AG04449 (cell line): ENCODE results near the gene CASP4.

Experiments
- CTCF ChIA-PET: fragments of 350-600 bp; formaldehyde crosslinking; extraction: SDS; loops from one replicate; lab custom pipeline; 2021; ENCODE audit warnings: antibody characterized with exemption; lab: Yijun Ruan, JAX
- POLR2A ChIA-PET: fragments of 400-600, 350-600 bp; formaldehyde crosslinking; extraction: SDS; loops from one replicate; lab custom pipeline; 2020; ENCODE audit warnings: antibody characterized with exemption, inconsistent platforms; lab: Yijun Ruan, JAX
- DNase-seq: peaks from one replicate; pipeline ENCODE4 v3.0.0-alpha.2; 2010; ENCODE audit warnings: low read depth, low spot score
- H3K4me3 ChIP-seq: 2 replicates; pipeline ENCODE4 v1.5.1; 2011; ENCODE audit warnings: low read depth, mild to moderate bottlenecking, control low read depth, low read length
- CTCF ChIP-seq: IDR thresholded peaks from one replicate; pipeline ENCODE4 v1.5.1; 2011; ENCODE audit warnings: mild to moderate bottlenecking, moderate library complexity, low read length, control low read depth, inconsistent platforms; ENCODE audit not compliant: insufficient read depth; ENCODE audit errors: missing control alignments

CASP4 gene

GRCh38 chr11:104968355-104968855 is at the start of gene CASP4:
Gene CASP4, minus strand, starts transcription at chr11:104968574. Its CDS starts 49 bp downstream, at chr11:104968525.
- CTCF ChIA-PET, result interaction anchor here (4.4 kb wide), 1 partner anchor 22 kb away, joined by 19 read pairs; no protein-coding TSS in a partner anchor
- peak; percentile 45 for DNase-seq
- peak within 1 kb of the TSS; percentile 51 for H3K4me3 ChIP-seq
- POLR2A ChIA-PET, result no interaction called here
- TF ChIP-seq CTCF, result no peak

- no peak overlapping the region for H3K4me3 ChIP-seq
- CTCF ChIA-PET, result no interaction called here
- no peak for DNase-seq
- TF ChIP-seq CTCF, result no peak
- POLR2A ChIA-PET, result no interaction called here
Measured at GRCh38 chr11:105007463-105007862, 39.1 kb upstream of the CASP4 start.

- H3K4me3 ChIP-seq, result no peak overlapping the region
- POLR2A ChIA-PET, result no interaction called here
- CTCF ChIA-PET, result no interaction called here
- DNase-seq, result no peak
- no peak for TF ChIP-seq CTCF
Measured at GRCh38 chr11:105005451-105005845, 37.1 kb upstream of the CASP4 start.

DNA sequence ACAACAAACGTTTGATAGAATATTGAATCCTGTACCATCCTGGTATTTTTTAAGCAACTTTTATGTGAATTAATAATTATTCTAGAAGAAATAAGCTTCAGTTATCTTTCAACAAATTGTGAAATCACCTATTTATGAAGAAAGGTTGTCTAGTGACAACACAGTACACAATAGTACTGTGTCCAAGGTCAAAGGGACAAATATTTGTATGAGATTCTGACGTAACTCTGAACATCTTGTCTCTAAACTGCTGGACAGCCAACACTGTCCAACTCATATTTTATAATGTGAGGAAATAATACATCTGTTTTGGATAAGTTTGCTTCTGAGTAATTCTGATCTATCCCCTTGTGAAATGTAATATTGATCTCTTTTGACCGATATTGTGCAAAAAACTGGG is 35.6 kb upstream of the CASP4 start:
- CTCF ChIA-PET, result no interaction called here
- TF ChIP-seq CTCF, result no peak
- no peak overlapping the region for H3K4me3 ChIP-seq
- no peak for DNase-seq
- POLR2A ChIA-PET, result no interaction called here

- H3K4me3 ChIP-seq, result no peak overlapping the region
- TF ChIP-seq CTCF, result no peak
- CTCF ChIA-PET, result no interaction called here
- POLR2A ChIA-PET, result no interaction called here
- no peak for DNase-seq
Measured at GRCh38 chr11:105003151-105003550, 34.8 kb upstream of the CASP4 start.

- peak; percentile 19 for TF ChIP-seq CTCF
- ChIA-PET POLR2A (no interaction called here), CTCF (interaction anchor here (1.0 kb wide), 1 partner anchor 8 kb away, joined by 3 read pairs; no protein-coding TSS in a partner anchor)
- no peak for DNase-seq
- no peak overlapping the region for H3K4me3 ChIP-seq
Measured at GRCh38 chr11:105000797-105001196, 32.4 kb upstream of the CASP4 start.
